Right ventricle myocardium superior (tissue), 1 donor: Measurements from ENCODE around the gene FKBP4. TPM values are rescaled to one million over a fixed set of nuclear protein-coding genes. Genes with fewer than 3 reads are reported as not detected.

Source experiments
- ATAC-seq: fragments of 200-7000 bp; cut with Tn5 transposase; one replicate; pipeline ENCODE4 v1.9.1; 2020; ENCODE audit warnings: mild to moderate bottlenecking; ENCODE audit not compliant: poor library complexity
- DNase-seq: peaks from one replicate; pipeline ENCODE4 v3.0.0-alpha.2; 2020
- intact Hi-C: fragments of 100-400 bp; cut with DNase I; formaldehyde crosslinking; loops from one replicate; pipeline ENCODE4 v1.11.2; 2022
- total RNA-seq: library from RNA; stranded (reverse); fragmentation: NEBNext Ultra II Directional; extraction: Animal tissue kit (Norgen Biotek cat#: 25700); gene quantifications from one replicate; pipeline ENCODE4 v1.2.1, GENCODE V29; 2021
- donor health status: DM: no; HTN: yes; CAD: no; lungs with severe emphysema.

FKBP4 gene
- total RNA-seq, 1 donor from 2014 or later = 63.3 TPM

DNA sequence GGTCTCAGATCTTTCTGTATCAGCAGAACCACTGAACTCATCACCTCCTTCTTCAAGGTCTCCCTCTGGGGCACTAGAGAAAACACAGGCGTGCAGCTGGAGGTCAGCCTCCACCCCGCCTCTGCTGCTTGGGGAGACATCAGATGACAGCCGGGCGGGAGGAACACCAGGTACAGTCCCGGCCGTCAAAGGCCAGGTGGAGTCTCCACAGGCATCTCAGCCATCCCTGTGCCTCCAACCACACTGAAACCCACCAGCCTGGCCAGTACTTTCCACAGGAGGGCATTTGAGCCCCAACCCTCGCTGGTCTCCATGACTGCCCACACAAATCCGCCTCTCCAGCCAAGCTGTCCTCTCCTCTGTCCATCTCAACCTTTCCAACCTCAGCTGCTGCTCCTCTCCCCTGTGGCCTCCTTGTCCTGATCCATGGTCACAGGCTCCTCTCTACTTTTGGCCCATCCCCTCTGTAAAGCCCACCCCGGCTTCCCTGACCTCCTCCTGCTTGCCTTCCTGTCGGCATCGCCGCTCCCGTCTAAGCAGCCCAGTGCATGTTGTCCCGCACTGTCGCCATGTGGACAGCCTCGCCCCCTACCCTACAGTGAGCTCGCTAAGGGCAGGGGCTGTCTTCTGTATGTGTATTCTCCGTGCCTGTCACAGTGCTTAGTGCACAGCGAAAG lies 21.4 kb upstream of the FKBP4 start:
- intact Hi-C loops = no loop called here
- ATAC-seq = no peak

DNA sequence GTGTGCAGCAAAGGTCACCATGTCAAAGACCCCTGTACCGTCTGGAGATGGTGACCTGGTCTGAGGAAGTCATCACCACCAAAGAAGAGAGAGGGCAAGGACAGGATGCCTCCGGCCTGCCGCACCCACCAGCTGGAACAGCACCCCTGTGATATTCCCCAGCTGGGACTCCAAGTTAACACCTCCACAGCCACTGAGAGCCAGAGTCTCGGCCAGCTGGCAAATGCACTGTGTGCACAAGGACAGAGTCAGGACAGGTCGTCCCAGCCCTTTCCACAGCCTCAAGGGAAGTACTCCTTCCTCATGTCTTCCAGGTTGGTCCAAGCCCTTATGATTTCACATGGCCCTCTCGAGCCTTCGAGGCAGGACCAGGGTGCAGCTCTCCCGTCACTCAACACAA lies 19.3 kb upstream of the FKBP4 start:
- intact Hi-C loops = no loop called here
- DNase-seq (peak; percentile 65), ATAC-seq (peak; percentile 91)

More for the DNA sequence above, 21.4 kb upstream of the FKBP4 start:
- DNase-seq = no peak

DNA sequence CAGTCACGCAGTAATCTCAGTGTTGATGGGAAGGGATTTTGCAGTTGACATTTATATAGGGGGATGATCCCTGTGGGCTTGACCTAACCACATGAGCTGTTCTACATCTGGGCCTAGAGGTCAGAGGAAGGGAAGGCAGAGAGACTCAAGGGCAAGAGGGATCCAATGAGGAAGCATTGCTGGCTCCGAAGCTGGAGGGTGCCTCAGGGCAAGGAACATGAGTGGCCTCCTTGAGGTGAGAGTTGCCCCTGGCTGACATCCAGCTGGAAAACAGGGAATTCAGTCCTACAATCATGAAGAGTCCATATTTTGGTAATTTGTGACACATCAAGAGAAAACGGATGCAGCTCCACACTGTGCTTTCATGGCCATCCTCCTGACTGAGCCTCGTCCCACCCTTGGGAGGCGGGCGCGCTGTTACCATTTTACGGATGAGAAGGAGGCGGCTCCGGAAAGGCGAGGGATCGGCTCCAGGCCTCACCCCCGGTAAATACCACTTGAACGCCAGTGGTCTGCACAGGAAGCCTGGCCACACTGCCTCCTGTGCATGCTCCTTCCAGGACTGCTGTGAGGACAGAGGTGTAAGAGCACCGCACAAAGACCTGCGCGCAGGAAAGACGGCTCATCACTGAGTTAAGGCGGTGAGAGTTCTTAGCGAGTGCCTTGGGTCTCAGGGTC lies 18.5 kb upstream of the FKBP4 start:
- intact Hi-C loops = no loop called here
- DNase-seq (no peak), ATAC-seq (no peak)

DNA sequence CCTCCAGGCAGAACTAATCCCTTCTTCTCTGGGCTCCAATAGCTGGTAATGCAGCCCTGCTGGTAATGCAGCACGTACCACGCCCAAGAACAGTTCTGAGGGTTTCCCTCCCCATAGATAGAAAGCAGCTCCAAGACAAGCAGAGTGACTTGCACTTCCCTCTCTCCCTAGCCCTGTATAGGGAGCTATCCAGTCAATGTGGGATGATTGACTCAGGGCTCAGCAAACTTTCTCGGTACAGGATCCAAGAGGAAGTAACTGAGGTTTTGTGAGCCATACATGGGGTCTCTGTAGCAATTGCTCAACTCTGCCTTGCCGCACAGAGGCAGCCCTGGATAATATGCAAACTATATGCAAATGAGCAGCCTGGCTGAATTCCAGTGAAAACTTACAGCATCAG lies 15.5 kb upstream of the FKBP4 start:
- DNase-seq = no peak
- intact Hi-C loops = no loop called here
- ATAC-seq = no peak

DNA sequence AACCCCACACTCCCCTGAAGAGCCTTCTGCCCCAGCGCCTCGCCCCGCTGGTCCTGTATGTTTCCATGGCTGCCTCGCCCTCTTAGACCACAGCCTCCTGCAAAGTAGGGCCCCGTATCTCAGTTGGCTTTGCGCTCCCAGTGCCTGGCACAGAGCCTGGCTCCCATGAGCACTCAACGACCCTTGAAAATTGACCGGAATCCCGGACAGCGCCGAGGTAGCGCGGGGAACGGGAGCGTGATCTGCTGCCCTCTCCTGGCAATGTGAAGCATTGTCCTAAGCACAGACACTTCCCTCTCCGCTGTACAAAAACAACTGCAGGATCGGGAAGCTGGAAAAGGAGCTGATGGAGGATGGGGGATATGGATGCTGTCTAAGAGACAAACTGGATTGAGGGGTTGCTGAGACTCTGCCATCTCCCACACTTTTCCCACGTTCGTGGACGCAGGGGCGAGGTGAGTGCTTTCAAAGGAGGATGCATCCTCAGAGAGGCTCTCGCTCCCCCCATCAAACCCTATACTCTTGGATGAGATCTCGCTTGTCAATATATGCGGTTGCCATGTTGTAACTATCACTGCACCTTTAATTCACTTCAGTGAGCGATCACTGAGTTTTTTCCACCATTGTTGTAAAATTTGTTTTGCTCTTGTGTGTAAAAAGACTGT lies 10.7 kb upstream of the FKBP4 start:
- peak; percentile 83 for DNase-seq
- peak; percentile 96 for ATAC-seq
- intact Hi-C loops = no loop called here

- no peak for ATAC-seq
- no peak for DNase-seq
- intact Hi-C loops = no loop called here
Measured at GRCh38 chr12:2785017-2785416, 9.8 kb upstream of the FKBP4 start.

DNA sequence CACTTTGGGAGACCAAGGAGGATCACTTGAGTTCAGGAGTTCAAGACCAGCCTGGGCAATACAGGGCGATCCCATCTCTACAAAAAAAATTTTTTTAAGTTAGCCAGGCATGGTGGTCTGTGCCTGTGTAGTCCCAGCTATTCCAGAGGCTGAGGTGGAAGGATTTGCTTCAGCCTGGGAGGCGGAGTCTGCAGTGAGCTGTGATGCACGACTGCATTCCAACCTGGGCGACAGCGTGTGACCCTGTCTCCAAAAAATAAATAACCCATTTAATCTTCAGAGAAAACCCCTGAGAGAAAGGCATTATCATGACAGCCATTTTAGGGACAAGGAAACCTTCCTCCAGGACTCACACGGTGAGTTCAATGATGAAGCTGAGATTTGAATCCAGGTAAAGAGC lies 3.7 kb upstream of the FKBP4 start:
- no peak for ATAC-seq
- DNase-seq = no peak
- intact Hi-C loops = no loop called here

DNA sequence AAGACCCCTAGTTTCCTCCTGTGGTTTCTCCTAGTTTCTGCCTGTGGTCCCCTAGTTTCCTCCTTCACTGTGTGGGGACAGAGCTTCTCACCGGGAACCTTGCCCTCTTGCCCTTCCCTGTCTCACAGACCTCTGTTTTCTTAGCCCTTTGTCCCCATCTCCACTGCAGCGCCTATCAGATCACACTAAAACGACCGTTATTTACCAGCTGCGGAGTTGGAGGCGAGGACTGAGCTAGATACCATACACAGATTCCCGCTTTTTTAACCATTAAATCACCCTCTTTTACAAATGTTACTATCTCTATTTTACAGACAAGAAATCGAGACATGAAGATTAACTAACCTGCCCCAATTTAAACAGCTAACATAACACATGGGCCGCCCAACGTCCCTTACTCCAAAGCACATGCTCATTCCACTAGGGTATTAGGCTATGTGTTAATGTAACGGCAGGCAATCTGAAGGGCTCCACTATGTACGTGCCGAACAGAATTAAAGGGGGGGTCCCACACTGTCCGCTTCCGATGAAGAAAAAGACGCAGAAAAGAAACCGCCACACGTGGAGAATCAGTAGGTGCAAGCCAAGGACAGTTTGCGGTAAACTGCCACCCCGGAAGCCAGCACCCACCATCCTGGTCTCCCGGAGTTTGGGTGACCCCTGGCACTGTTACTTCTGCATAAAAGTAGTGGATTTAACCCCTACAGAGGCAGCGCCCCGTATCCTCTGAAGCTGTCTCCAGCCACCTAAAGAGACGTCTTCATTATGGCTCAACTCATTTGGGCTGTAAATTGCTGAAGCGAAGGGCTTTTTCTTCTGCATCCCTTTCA lies 1.9 kb upstream of the FKBP4 start:
- DNase-seq = no peak
- intact Hi-C loops = no loop called here

GRCh38 chr12:2793561-2793960 lies 1.2 kb upstream of the FKBP4 start:
- ATAC-seq = no peak
- intact Hi-C loops = no loop called here
- DNase-seq = no peak

More for the DNA sequence above, 1.9 kb upstream of the FKBP4 start:
- no peak for ATAC-seq

- ATAC-seq (peak; percentile 33), DNase-seq (no peak)
- intact Hi-C loops = no loop called here
Measured at GRCh38 chr12:2794191-2794735, 507 bp upstream of the FKBP4 start.

GRCh38 chr12:2795291-2796186 lies 769 bp downstream of the FKBP4 start:
- ATAC-seq (peak; percentile 91), DNase-seq (peak; percentile 89)
- intact Hi-C loops = no loop called here

GRCh38 chr12:2796187-2796666 lies 1.5 kb downstream of the FKBP4 start:
- ATAC-seq = no peak
- intact Hi-C loops = no loop called here

GRCh38 chr12:2797721-2798418 lies 3.1 kb downstream of the FKBP4 start:
- DNase-seq = peak; percentile 74

More at GRCh38 chr12:2796187-2796666, 1.5 kb downstream of the FKBP4 start:
- DNase-seq = no peak

DNA sequence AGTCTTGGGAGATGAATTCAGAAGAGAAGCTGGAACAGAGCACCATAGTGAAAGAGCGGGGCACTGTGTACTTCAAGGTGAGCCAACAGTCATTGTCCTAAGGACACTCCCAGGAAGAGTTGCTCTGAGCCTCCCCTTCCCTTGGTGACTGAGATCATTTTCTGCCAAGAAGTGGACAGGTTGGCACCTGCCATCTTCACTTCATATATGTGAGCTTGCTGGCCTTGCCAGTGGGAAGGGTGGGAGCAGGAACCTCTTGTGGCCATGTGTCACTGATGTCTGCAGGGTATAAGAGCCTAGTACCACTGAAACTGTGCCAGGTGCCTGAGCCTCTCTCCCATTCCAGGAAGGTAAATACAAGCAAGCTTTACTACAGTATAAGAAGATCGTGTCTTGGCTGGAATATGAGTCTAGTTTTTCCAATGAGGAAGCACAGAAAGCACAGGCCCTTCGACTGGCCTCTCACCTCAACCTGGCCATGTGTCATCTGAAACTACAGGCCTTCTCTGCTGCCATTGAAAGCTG lies 5.3 kb downstream of the FKBP4 start:
- ATAC-seq (no peak), DNase-seq (no peak)

More at GRCh38 chr12:2797721-2798418, 3.1 kb downstream of the FKBP4 start:
- no peak for ATAC-seq
- intact Hi-C loops = no loop called here

GRCh38 chr12:2801044-2801783 lies 6.4 kb downstream of the FKBP4 start:
- DNase-seq = no peak

More for the DNA sequence above, 5.3 kb downstream of the FKBP4 start:
- intact Hi-C loops = no loop called here

More at GRCh38 chr12:2801044-2801783, 6.4 kb downstream of the FKBP4 start:
- intact Hi-C loops = no loop called here
- peak; percentile 10 for ATAC-seq
